PC-9 (cell line): ENCODE results near the gene VAV3. TPM values are rescaled to one million over a fixed set of nuclear protein-coding genes. Genes with fewer than 3 reads are reported as not detected.

Source experiments
- BruUV-seq: library from RNA; stranded (reverse); fragments of 400-500 nt; replicated peaks from 2 replicates; lab custom pipeline; 2021; lab: Mats Ljungman, UMichigan
- CTCF ChIA-PET: fragments of 300-600 bp; sonication (Branson Sonifier 250); formaldehyde crosslinking; loops from one replicate; lab custom pipeline; 2022; ENCODE audit warnings: antibody characterized with exemption; lab: Charles Lee
- POLR2A ChIA-PET: fragments of 300-600 bp; sonication (Branson Sonifier 250); formaldehyde crosslinking; loops from one replicate; lab custom pipeline; 2022; ENCODE audit warnings: antibody characterized with exemption; ENCODE audit not compliant: unreplicated experiment; lab: Charles Lee
- DNase-seq, 2 experiments: peaks; one replicate each; pipeline versions ENCODE4 v3.0.0 to v3.0.0-alpha.2; 2015 to 2022; ENCODE audit warnings: mixed read lengths in 1 of 2
- H2AFZ ChIP-seq: fragments of 200-600 bp; sonication (generic); 2 replicates; pipeline ENCODE4 v1.8.1; 2017; ENCODE audit warnings: antibody characterized with exemption
- H3F3A ChIP-seq: fragments of 200-600 bp; sonication (generic); 2 replicates; pipeline ENCODE4 v1.8.1; 2017; ENCODE audit warnings: antibody characterized with exemption, mild to moderate bottlenecking, low read depth; ENCODE audit not compliant: insufficient read depth
- H3K27ac ChIP-seq: fragments of 200-600 bp; sonication (generic); 2 replicates; pipeline ENCODE4 v1.6.1; 2016; ENCODE audit warnings: mixed run types
- H3K27me3 ChIP-seq: fragments of 200-600 bp; sonication (generic); 2 replicates; pipeline ENCODE4 v1.6.1; 2016; ENCODE audit warnings: low read depth, mixed run types; ENCODE audit not compliant: insufficient read depth
- H3K36me3 ChIP-seq: fragments of 200-600 bp; sonication (generic); 2 replicates; pipeline ENCODE4 v1.6.1; 2016; ENCODE audit warnings: low read depth, mixed run types
- H3K4me1 ChIP-seq: fragments of 200-600 bp; sonication (generic); replicated peaks from 2 replicates; pipeline ENCODE4 v1.6.1; 2016; ENCODE audit warnings: mixed run types; ENCODE audit not compliant: insufficient read depth
- H3K4me2 ChIP-seq: fragments of 200-600 bp; sonication (generic); 2 replicates; pipeline ENCODE4 v1.6.1; 2017; ENCODE audit warnings: mixed run types
- H3K4me3 ChIP-seq: fragments of 200-600 bp; sonication (generic); 2 replicates; pipeline ENCODE4 v1.6.1; 2016; ENCODE audit warnings: mixed run types
- H3K79me2 ChIP-seq: fragments of 200-600 bp; sonication (generic); 2 replicates; pipeline ENCODE4 v1.6.1; 2017; ENCODE audit warnings: low read depth, mixed run types
- H3K9me2 ChIP-seq: fragments of 200-600 bp; sonication (generic); 2 replicates; pipeline ENCODE4 v1.8.1; 2017; ENCODE audit warnings: mild to moderate bottlenecking; ENCODE audit not compliant: insufficient read depth
- H3K9me3 ChIP-seq: fragments of 200-600 bp; sonication (generic); 2 replicates; pipeline ENCODE4 v1.8.1; 2016; ENCODE audit warnings: low read depth; ENCODE audit not compliant: insufficient read depth
- H4K20me1 ChIP-seq: fragments of 200-600 bp; sonication (generic); 2 replicates; pipeline ENCODE4 v1.8.1; 2017; ENCODE audit not compliant: insufficient read depth
- EZH2 ChIP-seq: fragments of 200-600 bp; sonication (generic); IDR thresholded peaks from 2 replicates; pipeline ENCODE4 v1.8.0; 2017; ENCODE audit warnings: antibody characterized with exemption, low read depth
- intact Hi-C: fragments of 100-400 bp; cut with micrococcal nuclease; formaldehyde crosslinking; loops from one replicate; pipeline ENCODE4 v1.10.0; 2022; ENCODE audit not compliant: unreplicated experiment
- total RNA-seq: library from RNA; stranded (reverse); gene quantifications from 2 replicates; pipeline ENCODE4 v1.2.3, GENCODE V29; 2021
- TF ChIP-seq, protein P1 (sequence below): fragments of 200-600 bp; sonication (generic); conservative IDR thresholded peaks from 2 replicates; pipeline ENCODE4 v1.6.1; 2017; ENCODE audit warnings: mixed run types, antibody characterized with exemption, mild to moderate bottlenecking, moderate library complexity

Gene VAV3
- total RNA-seq, 1 experiment from 2014 or later = 1.7 TPM

DNA sequence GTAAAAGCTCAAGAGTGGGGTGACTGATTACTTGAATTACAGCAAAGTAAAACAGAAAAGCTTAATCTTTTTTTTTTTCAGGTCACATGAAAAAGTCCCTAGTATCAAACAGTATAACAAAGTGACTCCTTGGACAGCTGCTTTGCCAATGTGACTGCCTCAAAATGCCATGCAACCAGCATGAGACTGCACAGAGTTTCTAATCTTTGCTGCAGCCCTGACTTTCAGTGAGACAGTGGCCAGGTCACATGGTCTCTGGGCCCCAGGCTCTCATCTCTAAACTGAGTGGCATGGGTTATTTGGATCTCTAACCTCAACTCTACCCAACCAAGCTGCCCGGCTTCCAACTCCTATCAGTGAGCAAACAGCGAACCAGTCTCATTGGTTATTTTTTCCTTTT, 169.0 kb downstream of the VAV3 start:
- no peaks in the 10 kb centered on the region for H3K9me2 ChIP-seq
- H4K20me1 ChIP-seq = no peaks in the 10 kb centered on the region
- no peak overlapping the region for H2AFZ ChIP-seq
- no peak overlapping the region for H3K4me3 ChIP-seq
- ChIA-PET CTCF (no interaction called here), POLR2A (no interaction called here)
- intact Hi-C loops = no loop called here
- peak in 1 of 2 experiments; percentile 17 for DNase-seq
- H3F3A ChIP-seq = no peaks in the 10 kb centered on the region
- H3K4me2 ChIP-seq = no peak overlapping the region
- no peaks in the 10 kb centered on the region for H3K4me1 ChIP-seq
- no peaks in the 10 kb centered on the region for H3K79me2 ChIP-seq
- no peaks in the 10 kb centered on the region for H3K36me3 ChIP-seq
- H3K9me3 ChIP-seq = no peaks in the 10 kb centered on the region
- no TSS peak for BruUV-seq
- no peaks in the 10 kb centered on the region for H3K27me3 ChIP-seq
- TF ChIP-seq, protein P1, sequence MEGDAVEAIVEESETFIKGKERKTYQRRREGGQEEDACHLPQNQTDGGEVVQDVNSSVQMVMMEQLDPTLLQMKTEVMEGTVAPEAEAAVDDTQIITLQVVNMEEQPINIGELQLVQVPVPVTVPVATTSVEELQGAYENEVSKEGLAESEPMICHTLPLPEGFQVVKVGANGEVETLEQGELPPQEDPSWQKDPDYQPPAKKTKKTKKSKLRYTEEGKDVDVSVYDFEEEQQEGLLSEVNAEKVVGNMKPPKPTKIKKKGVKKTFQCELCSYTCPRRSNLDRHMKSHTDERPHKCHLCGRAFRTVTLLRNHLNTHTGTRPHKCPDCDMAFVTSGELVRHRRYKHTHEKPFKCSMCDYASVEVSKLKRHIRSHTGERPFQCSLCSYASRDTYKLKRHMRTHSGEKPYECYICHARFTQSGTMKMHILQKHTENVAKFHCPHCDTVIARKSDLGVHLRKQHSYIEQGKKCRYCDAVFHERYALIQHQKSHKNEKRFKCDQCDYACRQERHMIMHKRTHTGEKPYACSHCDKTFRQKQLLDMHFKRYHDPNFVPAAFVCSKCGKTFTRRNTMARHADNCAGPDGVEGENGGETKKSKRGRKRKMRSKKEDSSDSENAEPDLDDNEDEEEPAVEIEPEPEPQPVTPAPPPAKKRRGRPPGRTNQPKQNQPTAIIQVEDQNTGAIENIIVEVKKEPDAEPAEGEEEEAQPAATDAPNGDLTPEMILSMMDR = no peak
- no peak for TF ChIP-seq EZH2
- no peak overlapping the region for H3K27ac ChIP-seq

DNA sequence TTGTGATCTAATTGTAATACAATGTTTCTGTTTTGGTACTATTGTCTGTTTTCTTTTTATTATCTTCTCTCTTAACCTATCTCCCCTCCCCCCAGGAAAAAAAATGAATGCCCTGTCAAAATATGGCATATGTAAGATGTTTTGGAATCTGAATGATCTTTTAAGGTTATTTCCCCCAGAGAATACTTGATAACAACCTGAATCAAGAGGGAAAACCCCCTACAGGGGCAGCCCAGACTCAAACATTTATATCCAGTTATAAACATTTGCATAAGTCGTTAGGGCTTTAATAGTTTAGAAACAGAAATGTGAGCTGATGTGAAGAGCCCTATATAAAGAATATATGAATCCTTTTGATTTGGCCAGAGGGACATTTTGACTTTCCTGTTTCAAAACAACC, 169.5 kb downstream of the VAV3 start:
- H3K36me3 ChIP-seq = no peaks in the 10 kb centered on the region
- H3K27me3 ChIP-seq = no peaks in the 10 kb centered on the region
- H3K4me3 ChIP-seq = no peak overlapping the region
- H3K27ac ChIP-seq = no peak overlapping the region
- ChIA-PET CTCF (no interaction called here), POLR2A (no interaction called here)
- no peaks in the 10 kb centered on the region for H4K20me1 ChIP-seq
- intact Hi-C loops = no loop called here
- peak in 1 of 2 experiments; percentile 16 for DNase-seq
- H3K4me2 ChIP-seq = no peak overlapping the region
- no peaks in the 10 kb centered on the region for H3F3A ChIP-seq
- no peaks in the 10 kb centered on the region for H3K9me2 ChIP-seq
- no peaks in the 10 kb centered on the region for H3K79me2 ChIP-seq
- no peak overlapping the region for H2AFZ ChIP-seq
- H3K4me1 ChIP-seq = no peaks in the 10 kb centered on the region
- BruUV-seq = no TSS peak
- TF ChIP-seq EZH2 = no peak
- TF ChIP-seq, protein P1 = no peak
- no peaks in the 10 kb centered on the region for H3K9me3 ChIP-seq

DNA sequence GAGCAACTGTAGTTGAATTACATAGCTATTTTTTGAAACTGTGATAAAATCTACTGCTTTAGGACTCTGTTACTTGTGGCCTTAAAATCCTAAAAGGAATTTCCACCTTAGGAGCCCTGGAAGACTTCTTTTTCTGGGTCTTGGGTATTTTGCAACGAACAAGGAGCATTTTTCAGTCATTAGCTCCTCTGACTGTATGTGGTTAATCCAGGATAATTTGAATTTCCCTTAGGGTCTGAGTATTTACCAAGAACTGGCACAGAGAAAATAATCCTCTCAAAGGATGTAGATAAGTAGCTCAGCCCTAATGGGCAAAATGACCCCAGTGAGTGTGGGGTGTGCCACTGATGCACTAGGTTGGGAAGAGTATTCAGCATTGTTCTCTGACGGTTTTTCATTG, 170.4 kb downstream of the VAV3 start:
- H3K27me3 ChIP-seq = no peaks in the 10 kb centered on the region
- H3K4me1 ChIP-seq = no peaks in the 10 kb centered on the region
- ChIA-PET CTCF (no interaction called here), POLR2A (no interaction called here)
- intact Hi-C loops = no loop called here
- no peaks in the 10 kb centered on the region for H3F3A ChIP-seq
- H2AFZ ChIP-seq = peak overlapping the region; percentile 16; the same call in 1 of the 2 replicates
- no peaks in the 10 kb centered on the region for H4K20me1 ChIP-seq
- BruUV-seq = no TSS peak
- no peak overlapping the region for H3K4me2 ChIP-seq
- no peak for DNase-seq
- no peak overlapping the region for H3K27ac ChIP-seq
- no peaks in the 10 kb centered on the region for H3K79me2 ChIP-seq
- no peak overlapping the region for H3K4me3 ChIP-seq
- H3K9me2 ChIP-seq = no peaks in the 10 kb centered on the region
- H3K36me3 ChIP-seq = no peaks in the 10 kb centered on the region
- no peaks in the 10 kb centered on the region for H3K9me3 ChIP-seq
- no peak for TF ChIP-seq EZH2
- TF ChIP-seq, protein P1 = no peak
